Liver (tissue), 9 donors: ENCODE results near the gene C16orf78. TPM values are rescaled to one million over a fixed set of nuclear protein-coding genes. Genes with fewer than 3 reads are reported as not detected.

Source experiments
- DNase-seq: peaks from one replicate; pipeline ENCODE4 v3.0.0-alpha.2; 2017; ENCODE audit warnings: low spot score
- H3K27ac ChIP-seq, 2 donors: one replicate each; pipeline ENCODE4 v1.7.0; 2013; ENCODE audit warnings: inconsistent platforms in 2 of 2, low read length in 2 of 2, control low read depth in 1 of 2, low read depth in 1 of 2, mild to moderate bottlenecking in 1 of 2
- H3K27me3 ChIP-seq, 4 donors: one replicate each; pipeline versions ENCODE4 v1.6.1 to v1.7.0; 2013; ENCODE audit warnings: low read length in 3 of 4, inconsistent platforms in 1 of 4, mild to moderate bottlenecking in 1 of 4, moderate library complexity in 1 of 4; ENCODE audit not compliant: control insufficient read depth in 4 of 4, insufficient read depth in 4 of 4
- H3K36me3 ChIP-seq, 4 donors: one replicate each; pipeline versions ENCODE4 v1.6.1 to v1.7.0; 2013; ENCODE audit warnings: low read length in 3 of 4, mild to moderate bottlenecking in 3 of 4, low read depth in 1 of 4, moderate library complexity in 1 of 4; ENCODE audit not compliant: control insufficient read depth in 4 of 4, insufficient read depth in 3 of 4
- H3K4me1 ChIP-seq, 4 donors: one replicate each; pipeline versions ENCODE4 v1.6.1 to v1.7.0; 2013; ENCODE audit warnings: low read length in 3 of 4, mild to moderate bottlenecking in 3 of 4, moderate library complexity in 1 of 4; ENCODE audit not compliant: control insufficient read depth in 4 of 4, insufficient read depth in 4 of 4
- H3K4me3 ChIP-seq, 3 donors: one replicate each; pipeline versions ENCODE4 v1.6.1 to v1.7.0; 2013; ENCODE audit warnings: low read length in 3 of 3, control low read depth in 1 of 3, low read depth in 1 of 3, mild to moderate bottlenecking in 1 of 3
- H3K9ac ChIP-seq, 2 donors: one replicate each; pipeline ENCODE4 v1.7.0; 2013; ENCODE audit warnings: low read length in 2 of 2, mild to moderate bottlenecking in 2 of 2, moderate library complexity in 2 of 2, control low read depth in 1 of 2, low read depth in 1 of 2
- H3K9me3 ChIP-seq, 4 donors: one replicate each; pipeline versions ENCODE4 v1.6.1 to v1.7.0; 2013; ENCODE audit warnings: low read length in 3 of 4; ENCODE audit not compliant: control insufficient read depth in 4 of 4
- ATF3 ChIP-seq: IDR thresholded peaks from 2 replicates; pipeline ENCODE4 v1.6.1; 2016; ENCODE audit warnings: antibody characterized with exemption
- CTCF ChIP-seq: fragments of 150-350 bp; IDR thresholded peaks from 2 replicates; pipeline ENCODE4 v1.5.1; 2017; ENCODE audit warnings: improper control_type of control experiment, low read depth, low read length; ENCODE audit not compliant: missing input control
- EGR1 ChIP-seq, 2 donors: IDR thresholded peaks; 2 replicates each; pipeline ENCODE4 v1.6.1; 2016 to 2018; ENCODE audit warnings: antibody characterized with exemption in 2 of 2, low read depth in 2 of 2
- HNF4A ChIP-seq, 2 donors: conservative IDR thresholded peaks; 2 replicates each; pipeline ENCODE4 v1.6.1; 2016; ENCODE audit warnings: antibody characterized with exemption in 2 of 2, mild to moderate bottlenecking in 2 of 2
- HNF4G ChIP-seq: IDR thresholded peaks from 2 replicates; pipeline ENCODE4 v1.6.1; 2016; ENCODE audit warnings: antibody characterized with exemption
- JUND ChIP-seq, 2 donors: IDR thresholded peaks; 2 replicates each; pipeline ENCODE4 v1.6.1; 2016; ENCODE audit warnings: antibody characterized with exemption in 2 of 2
- RAD21 ChIP-seq, 2 donors: IDR thresholded peaks; 2 replicates each; pipeline ENCODE4 v1.6.1; 2016; ENCODE audit warnings: antibody characterized with exemption in 2 of 2, mild to moderate bottlenecking in 2 of 2
- REST ChIP-seq: IDR thresholded peaks from 2 replicates; pipeline ENCODE4 v1.6.1; 2016; ENCODE audit warnings: antibody characterized with exemption, mild to moderate bottlenecking
- SP1 ChIP-seq: IDR thresholded peaks from 2 replicates; pipeline ENCODE4 v1.6.1; 2018; ENCODE audit warnings: antibody characterized with exemption, mild to moderate bottlenecking
- TAF1 ChIP-seq: conservative IDR thresholded peaks from 2 replicates; pipeline ENCODE4 v1.6.1; 2016; ENCODE audit warnings: antibody characterized with exemption, mild to moderate bottlenecking
- YY1 ChIP-seq: IDR thresholded peaks from 2 replicates; pipeline ENCODE4 v1.6.1; 2016; ENCODE audit warnings: antibody characterized with exemption, mild to moderate bottlenecking
- WGBS: extraction: QIAGEN DNeasy Blood & Tissue Kit; methylation state at CpG from one replicate; pipeline ENCODE4 v1.1.7; 2013; 5-methylcytosine and 5-hydroxymethylcytosine counted together
- polyA plus RNA-seq, 2 donors: library from polyadenylated mRNA; stranded (reverse) in 1 of 2; unstranded in 1 of 2; fragments of 200-250 nt in 1 of 2; fragments of >200 nt in 1 of 2; fragmentation: Nextera tagmentation in 1 of 2; extraction: Ambion mirVana in 1 of 2; gene quantifications; one replicate each; pipeline versions ENCODE4 v1.2.1 to v1.2.3, GENCODE V29; 2013 to 2015
- total RNA-seq, 2 donors: library from RNA; depleted of rRNA; stranded (reverse); fragments of >200 nt; gene quantifications; one replicate each; pipeline ENCODE4 v1.2.3, GENCODE V29; 2014
- donor health status: healthy.
- donor health status: healthy.
- donor health status: healthy.
- donor health status: healthy.
- donor health status: healthy.

The C16orf78 gene
- total and polyA plus RNA-seq, 4 donors = not detected

- no peaks in the 10 kb centered on the region for H3K4me1 ChIP-seq
- WGBS = 36% methylated on average over 25 of the region's 25 CpGs
- H3K27me3 ChIP-seq = peaks cover 0 to 6% (median under 1%) of the 10 kb centered on the region in 4 donors
- no peaks in the 10 kb centered on the region for H3K9me3 ChIP-seq
- no peak overlapping the region for H3K9ac ChIP-seq
- TF ChIP-seq JUND (IDR thresholded peaks at IDR 0.05) (no peak), EGR1 (IDR thresholded peaks at IDR 0.05; ENCODE audit: low read depth in 2 of 2) (no peak), CTCF (peak; percentile 84), RAD21 (IDR thresholded peaks at IDR 0.05) (peak; percentile 86 to 94)
- H3K36me3 ChIP-seq = no peaks in the 10 kb centered on the region
- DNase-seq = peak; percentile 71
- H3K27ac ChIP-seq = no peak overlapping the region
- no peak overlapping the region for H3K4me3 ChIP-seq
Measured at GRCh38 chr16:49350265-49351095, 23.1 kb upstream of the C16orf78 start.

GRCh38 chr16:49351096-49351487, 22.5 kb upstream of the C16orf78 start:
- Histone ChIP-seq H3K36me3 (no peaks in the 10 kb centered on the region), H3K27ac (no peak overlapping the region), H3K9ac (no peak overlapping the region), H3K27me3 (peaks cover 0 to 6% (median under 1%) of the 10 kb centered on the region in 4 donors), H3K4me3 (no peak overlapping the region), H3K9me3 (no peaks in the 10 kb centered on the region), H3K4me1 (no peaks in the 10 kb centered on the region)
- no peak for DNase-seq
- TF ChIP-seq YY1 = no peak
- TF ChIP-seq JUND (IDR thresholded peaks at IDR 0.05) = no peak
- no peak for TF ChIP-seq HNF4G
- WGBS = 29% methylated on average over 7 of the region's 7 CpGs

GRCh38 chr16:49352892-49353291, 20.7 kb upstream of the C16orf78 start:
- Histone ChIP-seq H3K36me3 (no peaks in the 10 kb centered on the region), H3K9me3 (no peaks in the 10 kb centered on the region), H3K4me3 (no peak overlapping the region), H3K27me3 (peaks cover 0 to 6% (median under 1%) of the 10 kb centered on the region in 4 donors), H3K9ac (no peak overlapping the region), H3K4me1 (no peaks in the 10 kb centered on the region), H3K27ac (no peak overlapping the region)
- no peak for DNase-seq
- TF ChIP-seq HNF4A (conservative IDR thresholded peaks at IDR 0.05) = no peak
- no peak for TF ChIP-seq ATF3
- TF ChIP-seq HNF4G = no peak
- TF ChIP-seq YY1 = no peak
- TF ChIP-seq REST = no peak
- no peak for TF ChIP-seq TAF1
- TF ChIP-seq SP1 = no peak
- 59% methylated on average over 4 of the region's 4 CpGs for WGBS
